GM19438 (cell line): ENCODE results near the gene SUGP1.

ENCODE experiments used
- ATAC-seq: cut with Tn5 transposase; IDR thresholded peaks from one replicate; pipeline ENCODE4 v1.9.1; 2021; ENCODE audit warnings: low read depth; ENCODE audit not compliant: unreplicated experiment

SUGP1 gene

DNA sequence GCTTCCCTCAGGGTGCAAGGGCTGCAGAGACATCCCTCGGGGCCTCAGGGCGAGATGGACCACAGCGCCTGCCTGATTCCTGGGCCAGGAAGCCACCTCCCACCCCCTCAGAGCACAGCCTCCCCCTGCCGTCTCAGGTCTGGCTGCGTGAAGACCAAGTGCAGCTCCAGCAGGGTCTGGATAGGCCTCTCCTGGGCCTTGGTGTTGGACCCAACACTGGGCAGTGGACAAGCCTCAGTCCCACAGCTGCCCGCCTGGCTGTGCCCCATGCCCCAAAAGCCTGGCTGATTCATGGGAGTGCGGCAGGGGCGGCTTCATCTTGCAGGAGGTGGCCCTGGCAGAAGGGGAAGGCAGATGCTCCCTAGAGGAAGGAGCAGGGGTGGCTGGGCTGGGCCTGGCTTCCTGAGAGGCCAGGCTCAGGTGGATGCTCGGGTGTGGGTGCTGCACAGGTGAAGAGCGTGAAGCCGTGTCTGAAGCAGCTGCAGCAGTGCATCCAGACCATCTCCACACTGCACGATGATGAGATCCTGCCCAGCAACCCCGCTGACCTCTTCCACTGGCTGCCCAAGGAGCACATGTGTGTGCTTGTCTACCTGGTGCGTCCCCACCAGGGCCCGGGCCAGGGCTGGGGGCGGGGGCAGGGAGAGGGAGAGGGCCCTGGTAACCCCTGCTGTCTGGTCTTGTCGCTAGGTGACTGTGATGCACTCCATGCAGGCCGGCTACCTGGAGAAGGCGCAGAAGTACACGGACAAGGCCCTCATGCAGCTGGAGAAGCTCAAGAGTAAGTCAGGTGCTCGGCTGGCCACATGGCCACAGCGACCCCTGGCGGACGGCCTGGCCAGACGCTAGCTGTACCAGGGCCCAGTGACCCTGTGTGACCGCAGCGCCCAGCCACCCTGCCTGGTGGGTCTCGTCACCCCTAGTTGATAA, 22.0 kb upstream of the SUGP1 start:
- ATAC-seq = no peak

DNA sequence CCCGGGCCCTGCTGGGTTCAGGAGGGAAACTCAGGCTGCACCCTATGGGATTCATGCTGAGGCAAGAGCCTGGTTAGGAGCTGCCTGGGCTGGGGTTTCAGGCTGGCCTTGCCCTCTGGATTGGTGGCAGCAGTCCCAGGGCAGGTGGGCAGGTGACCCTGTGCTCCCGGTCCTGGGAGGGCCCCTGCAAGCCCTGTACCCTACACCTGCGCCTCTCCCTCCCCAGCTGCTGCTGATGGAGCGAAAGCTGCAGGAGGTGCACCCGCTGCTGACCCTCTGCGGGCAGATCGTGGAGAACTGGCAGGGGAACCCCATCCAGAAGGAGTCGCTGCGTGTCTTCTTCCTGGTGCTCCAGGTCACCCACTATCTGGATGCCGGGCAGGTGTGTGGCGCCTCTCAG, 20.7 kb upstream of the SUGP1 start:
- ATAC-seq = no peak

DNA sequence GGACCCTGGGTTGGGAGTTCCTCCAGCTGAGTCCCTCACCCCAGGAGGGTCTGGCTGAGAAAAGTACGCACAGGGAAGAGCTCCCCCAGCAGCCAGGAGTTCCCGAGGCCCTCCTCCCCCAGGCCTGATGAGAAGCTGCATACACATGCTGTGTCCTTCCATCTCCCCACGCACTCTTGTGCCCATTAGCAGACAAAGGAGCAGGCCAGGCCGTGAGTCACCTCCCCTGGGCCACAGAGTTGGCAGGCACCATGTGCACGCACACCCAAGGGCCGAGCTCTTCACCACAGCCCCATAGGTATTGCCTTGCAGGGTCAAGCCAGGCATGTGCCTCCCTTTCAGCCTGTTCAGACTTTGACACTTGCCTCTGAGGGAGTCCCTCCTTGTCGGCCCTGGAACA, 17.8 kb upstream of the SUGP1 start:
- no peak for ATAC-seq

DNA sequence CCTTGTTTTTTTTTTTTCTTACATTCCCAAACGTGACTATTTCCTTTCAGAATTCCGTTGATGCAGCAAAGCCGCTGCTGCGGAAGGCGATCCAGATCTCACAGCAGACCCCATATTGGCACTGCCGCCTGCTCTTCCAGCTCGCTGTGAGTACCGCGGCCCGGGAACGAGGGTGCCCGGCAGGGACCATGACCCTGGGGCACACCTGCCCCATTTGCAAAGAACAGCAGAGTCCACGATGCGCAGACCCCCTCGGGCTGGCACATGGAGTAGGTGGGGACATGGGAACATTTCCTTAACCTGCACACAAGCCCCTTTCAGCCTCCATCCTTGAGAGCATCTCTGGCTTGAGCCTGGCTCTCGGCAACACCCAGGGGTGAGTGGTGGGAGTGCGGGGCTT, 16.8 kb upstream of the SUGP1 start:
- ATAC-seq = no peak

DNA sequence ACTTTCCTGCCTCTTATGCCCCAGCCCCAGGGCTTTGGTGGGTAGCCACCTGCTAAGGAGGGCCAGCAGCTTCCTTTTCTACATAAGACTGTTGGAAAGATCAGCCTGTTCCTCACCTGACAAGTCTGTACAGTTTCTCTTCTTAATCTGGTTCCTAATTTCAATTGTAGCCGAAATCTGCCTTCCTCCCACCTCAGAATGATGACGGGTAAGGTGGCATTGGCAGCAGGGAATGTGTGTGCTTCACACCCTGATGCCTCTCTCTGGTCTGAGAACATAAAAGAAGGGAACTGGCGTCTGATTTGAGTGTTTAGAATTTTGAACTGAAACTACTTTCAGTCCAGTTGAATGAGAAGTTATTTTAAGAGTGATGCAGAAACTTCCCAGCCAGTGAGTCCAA, 16.3 kb upstream of the SUGP1 start:
- no peak for ATAC-seq

DNA sequence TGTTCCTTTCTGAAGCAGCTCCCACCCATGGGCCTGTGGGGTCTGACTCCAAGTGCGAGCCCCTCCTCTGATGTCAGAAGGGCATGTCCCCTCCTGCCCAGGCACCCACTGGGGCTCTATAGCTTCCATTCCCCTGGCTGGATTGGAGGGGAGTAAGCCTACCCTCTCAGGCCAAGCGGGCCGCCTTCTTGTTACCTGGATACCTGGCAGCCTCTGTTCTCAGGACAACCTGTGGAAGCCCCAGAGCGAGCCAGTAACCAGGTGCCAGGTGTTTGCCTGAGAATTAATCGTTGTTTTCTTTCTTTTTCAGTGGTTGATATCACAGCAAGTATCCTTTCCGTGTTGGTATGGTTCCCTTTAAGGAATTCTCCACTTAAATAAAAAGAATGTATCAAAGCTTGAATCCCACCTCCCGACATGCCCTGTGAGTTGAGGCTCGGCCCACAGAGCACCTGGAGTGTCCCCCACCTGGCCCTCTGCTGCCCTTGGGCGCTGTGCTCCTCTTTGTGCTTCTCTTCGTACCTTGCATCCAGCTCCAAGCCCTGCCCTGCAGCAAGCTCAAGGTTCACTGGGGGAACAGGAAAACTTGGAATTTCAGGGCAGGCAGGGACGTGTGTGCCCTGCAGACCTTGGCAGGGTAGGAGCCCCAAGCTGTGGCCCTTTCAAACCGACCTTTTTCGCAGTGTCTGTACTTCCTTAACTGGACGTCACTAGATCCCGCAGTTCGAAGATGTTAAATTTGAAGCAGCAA, 15.3 kb upstream of the SUGP1 start:
- ATAC-seq = no peak

DNA sequence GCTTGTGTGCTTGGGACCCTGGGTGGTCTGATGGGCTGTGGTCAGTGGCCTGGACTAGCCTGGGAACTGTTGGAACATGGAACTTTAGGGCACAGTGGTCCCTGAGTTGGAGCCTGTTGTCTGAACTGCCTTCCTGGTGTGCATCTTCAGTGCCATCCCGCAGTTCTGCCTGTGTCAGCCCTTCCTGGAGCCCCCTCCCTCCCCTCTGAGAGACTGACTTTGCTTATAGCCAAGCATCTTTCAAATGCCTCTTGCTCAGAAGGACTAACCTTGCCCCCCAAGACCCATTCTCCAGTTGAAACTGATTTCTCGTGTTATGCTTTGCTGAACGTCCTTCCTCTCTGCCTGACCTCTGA, 14.7 kb upstream of the SUGP1 start:
- no peak for ATAC-seq

DNA sequence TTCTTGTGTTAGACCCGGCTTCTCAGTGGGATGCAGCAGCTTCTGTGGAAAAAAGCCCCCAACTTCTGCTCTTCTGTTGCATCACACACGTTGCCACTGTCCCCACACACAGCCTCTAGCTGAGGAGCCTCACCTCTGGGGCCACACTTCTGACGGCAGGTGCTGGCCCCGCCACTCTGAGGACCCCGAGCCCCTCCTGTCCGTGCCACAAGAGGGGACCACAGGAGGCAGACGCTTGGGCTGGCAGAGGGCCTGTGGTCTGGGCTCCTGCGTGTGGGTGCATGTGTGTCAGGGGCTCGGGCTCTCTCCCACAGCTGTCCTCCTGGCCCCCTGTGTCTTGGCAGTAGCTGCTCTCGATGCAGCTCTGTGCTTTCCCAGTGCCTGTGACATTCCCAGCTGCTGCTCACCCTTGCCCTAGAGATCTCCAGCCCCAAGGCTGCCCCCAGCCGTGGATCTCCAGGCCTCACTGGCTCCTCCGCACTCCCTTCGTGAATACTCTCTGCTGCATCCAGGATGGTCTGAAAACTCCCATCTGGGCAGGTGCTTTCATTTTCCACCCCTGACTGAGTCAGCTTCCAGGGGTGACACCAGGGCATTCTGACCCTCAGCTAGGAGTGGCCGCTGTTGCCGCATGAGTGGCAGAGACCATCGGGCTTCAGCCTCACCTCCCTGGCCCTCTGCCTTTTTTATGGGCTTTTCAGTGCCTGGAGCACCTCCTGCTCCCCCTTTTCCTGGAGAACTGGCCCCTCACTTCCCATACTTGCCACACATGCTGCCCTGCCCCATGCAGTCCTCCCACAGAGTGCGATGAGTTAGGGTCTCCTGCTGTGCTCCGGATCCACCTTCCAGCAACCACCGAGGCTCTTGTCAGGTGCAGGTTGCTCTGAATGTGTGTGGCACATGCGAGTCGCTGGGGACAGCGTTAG, 14.0 kb upstream of the SUGP1 start:
- ATAC-seq = no peak

DNA sequence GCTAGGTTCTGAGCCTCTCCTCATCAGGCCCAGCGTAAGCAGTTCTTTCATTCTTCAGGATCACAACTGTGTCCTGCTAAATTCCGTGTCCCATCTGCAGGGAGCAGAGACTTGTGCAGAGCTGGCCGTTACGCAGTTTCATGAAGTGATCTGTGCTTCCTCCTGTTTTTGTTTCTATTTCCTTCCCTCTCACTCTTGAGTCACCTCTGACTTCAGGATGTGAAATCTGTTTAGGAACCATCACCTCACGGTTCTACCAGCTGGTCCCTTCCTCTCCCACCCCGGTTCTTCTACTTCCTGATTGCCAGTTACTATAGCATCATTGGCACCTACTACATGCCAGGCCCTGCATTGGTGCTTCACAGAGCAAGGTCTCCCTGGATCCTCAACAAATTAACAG, 8.8 kb upstream of the SUGP1 start:
- no peak for ATAC-seq

DNA sequence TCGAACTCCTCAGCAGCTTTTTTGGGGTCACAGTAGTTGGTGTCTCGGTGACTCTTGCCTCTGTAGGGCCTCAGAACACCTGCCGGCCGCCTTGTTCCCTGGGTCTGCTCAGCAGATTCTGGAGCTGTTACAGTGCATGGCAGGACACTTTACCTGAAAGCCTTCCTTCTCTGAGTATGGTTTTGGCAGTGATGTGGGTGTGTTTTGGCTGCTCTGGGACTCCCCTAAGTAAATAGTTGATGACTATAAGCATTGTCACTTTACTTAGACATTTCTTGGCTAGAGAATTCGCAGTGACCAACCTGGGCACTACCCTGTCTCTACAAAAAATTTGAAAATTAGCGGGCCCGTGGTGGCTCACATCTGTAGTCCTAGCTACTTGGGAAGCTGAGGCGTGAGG, 7.4 kb upstream of the SUGP1 start:
- no peak for ATAC-seq

DNA sequence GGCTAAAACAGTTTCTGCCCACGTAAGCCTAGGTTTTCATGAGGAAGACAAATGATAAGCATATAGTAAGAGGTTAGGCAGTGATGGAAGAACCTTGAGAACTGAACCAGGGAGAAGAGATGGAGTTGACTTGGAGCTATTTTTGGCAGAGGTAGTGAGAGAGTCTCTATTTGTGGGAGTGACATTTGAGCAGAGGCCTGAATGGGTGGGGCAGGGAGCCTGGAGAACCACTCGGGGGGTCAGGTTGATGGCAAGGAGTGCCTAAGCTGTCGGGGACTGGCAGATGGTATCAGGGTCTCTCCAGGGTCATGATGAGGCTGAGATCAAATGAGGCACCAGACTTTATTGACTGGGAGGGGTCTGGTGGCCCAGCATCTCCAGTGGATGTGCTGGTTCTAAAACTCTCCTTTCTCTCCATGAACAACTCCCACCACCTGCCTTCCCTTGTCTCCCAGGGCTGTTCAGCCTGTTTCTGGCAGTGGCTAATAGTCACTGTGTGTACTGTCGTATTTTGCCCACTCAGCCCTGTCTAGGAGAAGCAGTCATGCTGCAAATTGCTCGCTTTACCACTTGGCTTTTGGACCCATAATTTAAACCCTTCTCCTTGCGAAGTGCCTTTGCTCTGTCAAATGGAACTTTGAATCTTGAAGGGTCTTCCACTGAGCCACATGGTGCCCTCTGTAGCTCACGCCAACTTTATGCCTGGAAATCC, 3.9 kb upstream of the SUGP1 start:
- no peak for ATAC-seq

DNA sequence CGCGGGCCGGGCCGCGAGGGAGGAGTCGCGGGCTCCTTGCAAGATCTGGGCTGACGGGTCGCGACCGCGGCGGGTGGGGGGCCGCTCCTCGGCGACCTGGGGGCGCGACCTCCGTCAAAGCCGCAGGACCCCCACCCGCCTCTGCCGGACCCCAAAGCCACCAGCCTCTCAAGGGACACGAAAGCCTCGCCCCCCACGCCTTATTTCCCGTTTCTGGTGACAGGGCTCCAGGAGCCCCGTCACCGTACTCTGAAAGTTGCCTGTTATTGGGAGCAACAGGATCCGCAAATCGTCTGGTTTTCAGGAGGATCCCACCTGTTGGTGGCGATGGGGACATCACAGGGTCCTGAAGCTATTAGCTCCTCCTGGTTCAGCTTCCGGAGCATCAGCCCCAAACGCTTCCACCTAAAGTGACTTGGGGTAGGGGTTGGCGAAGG, 850 bp upstream of the SUGP1 start:
- ATAC-seq = no peak

DNA sequence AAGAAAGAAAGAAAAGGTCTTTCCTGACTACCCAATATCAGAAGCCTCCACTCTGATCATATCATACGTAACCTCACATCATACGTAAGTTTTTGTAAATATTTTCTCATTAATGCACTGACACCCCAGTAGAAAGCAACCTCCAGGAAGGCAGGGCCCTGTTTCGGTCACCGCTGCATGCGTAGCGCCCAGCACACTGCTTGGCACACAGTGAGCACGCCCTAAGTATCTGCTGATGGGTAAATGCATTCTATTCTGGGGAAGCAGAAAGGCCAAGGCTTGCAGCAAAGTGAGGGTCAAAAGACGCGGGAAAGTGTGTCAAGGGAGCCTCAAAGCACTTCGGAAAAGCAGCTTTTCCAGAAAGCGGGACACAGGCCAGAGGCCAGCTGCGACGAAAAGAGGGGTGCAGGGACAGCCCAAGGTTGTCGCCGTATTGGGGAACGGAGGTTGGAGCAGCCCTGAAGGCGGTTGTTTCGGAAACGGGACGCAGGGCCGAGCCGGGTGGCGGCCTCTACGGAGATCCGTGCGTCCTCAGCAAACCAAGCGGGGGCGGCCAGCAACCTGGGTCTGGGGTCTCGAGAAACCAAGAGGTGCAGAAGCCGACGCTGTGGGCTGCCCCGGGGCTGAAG, 463 bp downstream of the SUGP1 start:
- ATAC-seq = peak; percentile 4

DNA sequence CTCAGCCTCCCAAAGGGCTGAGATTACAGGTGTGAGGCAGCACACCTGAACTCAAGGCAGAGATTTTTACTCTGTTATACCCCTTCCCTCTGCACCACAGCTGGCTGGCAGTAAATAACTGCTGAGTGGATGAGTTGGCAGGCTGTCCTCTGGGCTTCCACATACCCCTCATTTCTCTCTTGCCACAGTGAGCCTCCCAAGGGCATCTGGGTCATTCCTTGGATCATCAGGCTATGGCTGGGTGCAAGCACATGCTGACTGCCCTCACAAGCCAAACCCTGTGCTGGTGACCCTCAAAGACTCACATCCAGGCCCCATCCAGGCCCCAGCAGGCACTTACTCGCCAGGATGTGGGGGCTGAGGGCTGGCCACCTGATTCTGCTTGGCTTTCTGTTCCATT, 4.2 kb downstream of the SUGP1 start:
- ATAC-seq = no peak

DNA sequence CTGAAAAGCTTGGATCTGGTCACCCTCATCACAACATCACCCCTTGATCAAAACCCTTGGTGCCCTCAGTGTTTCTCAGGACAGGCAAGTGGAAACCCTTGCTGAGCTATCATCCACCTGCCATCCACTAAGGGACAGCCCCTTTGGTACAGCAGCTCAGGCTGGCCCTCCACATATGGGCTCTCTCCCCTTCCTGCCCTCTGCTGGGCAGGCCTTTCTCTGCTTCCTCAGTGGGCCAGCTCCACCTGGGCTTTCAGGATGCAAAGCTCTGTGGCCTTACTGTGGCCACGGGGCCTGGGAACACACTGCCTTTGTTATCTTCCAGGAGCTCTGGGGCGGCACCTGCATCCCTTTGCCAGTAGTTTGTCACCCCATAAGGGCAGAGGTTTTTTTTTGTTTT, 4.9 kb downstream of the SUGP1 start:
- ATAC-seq = no peak

DNA sequence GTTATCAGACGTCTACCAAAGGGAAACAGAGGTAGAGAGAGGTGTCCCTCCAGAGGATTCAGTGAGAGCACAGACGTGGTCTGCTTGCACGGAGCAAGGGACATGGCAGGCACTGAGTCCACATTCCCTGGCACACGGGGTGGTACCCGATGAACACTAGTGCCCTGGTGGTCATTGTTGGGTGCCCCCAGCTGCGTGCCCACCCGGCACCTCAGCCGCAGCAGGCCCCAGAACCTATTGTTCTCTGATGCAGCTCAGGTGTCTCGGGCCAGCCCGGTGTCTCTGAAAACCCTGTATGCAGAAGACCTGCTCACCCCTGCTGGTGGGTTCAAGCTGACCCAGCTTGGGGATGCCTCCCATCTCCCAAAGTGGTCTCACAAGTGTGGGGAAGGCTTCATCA, 11.9 kb downstream of the SUGP1 start:
- no peak for ATAC-seq

DNA sequence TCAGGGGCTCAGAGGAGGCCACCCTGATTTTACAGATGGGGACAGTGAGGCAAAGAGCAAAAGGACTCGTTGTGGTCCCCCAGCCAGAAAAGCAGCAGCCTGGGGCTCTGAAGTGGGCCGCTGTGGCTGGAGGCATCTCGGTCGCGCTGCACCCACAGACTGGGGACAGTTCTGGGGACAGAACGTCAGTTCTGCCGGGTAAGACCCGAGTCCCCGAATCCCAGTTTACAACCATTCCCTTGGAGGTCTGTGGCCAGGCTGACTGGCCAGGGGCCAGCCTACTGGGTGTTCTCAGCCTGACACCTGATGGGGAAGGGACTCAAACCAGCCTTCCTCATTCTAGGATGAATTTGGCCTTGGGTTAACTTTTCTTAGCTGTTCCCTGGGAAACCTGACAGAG, 14.1 kb downstream of the SUGP1 start:
- ATAC-seq = no peak

DNA sequence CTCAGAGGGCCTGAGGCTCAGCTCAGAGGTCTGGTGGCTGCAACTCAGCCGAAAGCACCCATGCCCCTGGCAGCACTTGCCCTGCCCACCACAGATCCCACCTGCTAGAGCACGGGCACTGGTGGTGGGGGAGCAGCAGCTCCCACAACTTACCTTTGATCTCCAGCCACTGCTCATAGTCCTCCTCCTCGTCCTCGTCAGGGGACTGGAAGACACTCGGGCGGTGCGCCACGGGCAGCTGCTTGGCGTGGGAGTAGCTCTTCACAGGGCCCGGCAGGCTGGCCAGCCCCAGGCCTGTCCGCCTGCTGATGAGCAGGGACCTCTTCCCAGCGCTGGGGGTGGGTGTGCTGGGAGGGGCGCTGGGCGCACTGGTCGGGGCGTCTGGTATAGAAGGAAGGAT, 14.6 kb downstream of the SUGP1 start:
- ATAC-seq = no peak

DNA sequence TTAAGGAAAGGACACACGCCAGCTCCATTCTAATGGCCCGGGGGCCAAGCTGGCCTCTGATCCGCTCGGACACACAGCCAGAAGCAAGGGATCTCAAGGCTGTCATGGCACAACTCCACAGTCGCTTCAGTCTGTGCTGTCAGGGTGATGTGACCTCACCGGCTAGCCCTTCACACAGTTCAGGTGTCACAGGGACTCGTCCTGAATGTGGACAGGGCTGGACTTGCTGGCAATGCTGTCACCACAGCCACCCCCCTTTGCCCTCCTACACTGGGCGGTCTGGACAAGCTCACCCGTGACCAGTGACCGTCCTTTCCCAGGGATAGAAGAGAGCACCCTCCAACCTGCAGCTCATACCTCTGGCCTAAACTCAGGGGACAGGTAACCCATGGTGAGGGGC, 15.2 kb downstream of the SUGP1 start:
- ATAC-seq = no peak
